ENCODE data around the gene MYRIP. TPM values are rescaled to one million over a fixed set of nuclear protein-coding genes. Genes with fewer than 3 reads are reported as not detected.

The MYRIP gene
- total and polyA plus RNA-seq, 7 experiments from 2014 or later, result not detected

DNA sequence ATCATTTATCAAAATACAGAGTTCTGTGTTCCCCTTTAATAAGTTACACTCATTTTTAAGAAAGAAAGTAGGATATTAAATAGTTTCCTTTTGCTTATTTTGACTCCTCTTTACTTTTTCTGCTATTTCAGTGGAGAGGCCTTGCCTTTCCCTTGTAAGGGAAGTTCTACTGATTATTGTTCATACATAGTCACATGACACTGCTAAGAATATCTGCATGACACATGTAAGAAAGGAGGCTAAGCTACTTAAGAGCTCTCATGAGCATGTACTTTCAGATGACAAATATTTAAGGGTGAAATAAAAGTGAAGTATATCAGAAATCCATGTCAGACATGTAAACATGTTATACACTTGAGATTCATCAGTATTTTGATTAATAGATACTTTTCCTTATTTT is 39.0 kb downstream of the MYRIP start:
- Histone ChIP-seq H3K27me3 (ENCODE audit: control insufficient read depth in 2 of 2, insufficient read depth in 2 of 2, low read length in 2 of 2) (no peaks in the 10 kb centered on the region), H3K9me3 (ENCODE audit: control insufficient read depth in 2 of 3, low read length in 3 of 3) (no peaks in the 10 kb centered on the region), H3K4me3 (ENCODE audit: low read length) (no peak overlapping the region), H3K36me3 (ENCODE audit: control insufficient read depth in 2 of 3, insufficient read depth in 3 of 3, low read length in 3 of 3) (no peaks in the 10 kb centered on the region), H3K27ac (ENCODE audit: low read depth, low read length) (no peak overlapping the region), H3K4me1 (ENCODE audit: control insufficient read depth in 2 of 2, insufficient read depth in 2 of 2, low read length in 2 of 2) (no peaks in the 10 kb centered on the region)
- H3K36me3 Mint-ChIP-seq, result no peaks in the 10 kb centered on the region
- H3K9me3 Mint-ChIP-seq, result peaks cover 0 to 7% (median 0%) of the 10 kb centered on the region in 11 donors
- ChIA-PET CTCF (no interaction called here), POLR2A (no interaction called here)
- no peak for ATAC-seq
- no peak overlapping the region for H3K4me3 Mint-ChIP-seq
- H3K27ac Mint-ChIP-seq, result no peak overlapping the region
- DNase-seq, result no peak
- no peaks in the 10 kb centered on the region for H3K4me1 Mint-ChIP-seq
- intact Hi-C loops (cut with micrococcal nuclease), result no loop called here
- H3K27me3 Mint-ChIP-seq, result peaks cover 0 to 26% (median 8%) of the 10 kb centered on the region in 5 donors

DNA sequence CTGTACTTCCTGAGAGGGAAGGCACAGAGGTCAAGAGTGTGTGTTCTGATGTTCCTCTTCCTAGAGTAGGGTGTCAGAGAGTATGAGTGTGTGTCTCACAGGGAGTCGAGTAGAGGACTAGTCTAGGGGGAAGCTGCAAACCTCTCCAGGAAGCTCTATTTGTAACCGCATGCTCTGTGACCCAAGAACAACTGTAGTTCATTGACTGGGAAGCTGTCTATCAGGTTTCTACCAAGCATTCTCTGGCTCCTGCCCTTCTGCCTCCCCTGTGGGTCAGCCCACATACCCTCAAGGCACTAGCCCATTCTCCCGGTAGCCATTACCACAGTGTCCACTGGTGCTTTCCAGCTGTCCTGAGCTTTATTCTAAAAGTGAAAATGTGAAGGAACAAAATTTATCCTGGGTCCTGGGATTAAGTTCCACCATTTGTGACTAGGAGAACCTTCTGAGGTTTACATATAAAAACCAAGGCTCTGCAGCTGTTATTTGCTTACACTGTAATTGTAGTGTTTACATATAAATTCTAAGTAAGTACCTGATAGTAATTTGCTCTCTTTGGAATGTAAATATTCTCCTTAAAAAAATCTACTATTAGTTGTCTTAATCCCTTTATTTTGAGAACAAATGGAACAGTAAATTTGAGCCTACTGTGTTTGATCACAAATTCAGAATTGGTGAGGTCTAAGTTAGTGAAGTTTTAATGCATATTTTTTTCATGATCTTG is 40.7 kb downstream of the MYRIP start:
- peaks cover 0 to 4% (median 0%) of the 10 kb centered on the region in 5 donors for H3K36me3 Mint-ChIP-seq
- Histone ChIP-seq H3K9me3 (ENCODE audit: control insufficient read depth in 2 of 3, low read length in 3 of 3) (no peaks in the 10 kb centered on the region), H3K4me3 (ENCODE audit: low read length) (no peak overlapping the region), H3K4me1 (ENCODE audit: control insufficient read depth in 2 of 2, insufficient read depth in 2 of 2, low read length in 2 of 2) (no peaks in the 10 kb centered on the region), H3K27ac (ENCODE audit: low read depth, low read length) (no peak overlapping the region), H3K36me3 (ENCODE audit: control insufficient read depth in 2 of 3, insufficient read depth in 3 of 3, low read length in 3 of 3) (no peaks in the 10 kb centered on the region), H3K27me3 (ENCODE audit: control insufficient read depth in 2 of 2, insufficient read depth in 2 of 2, low read length in 2 of 2) (no peaks in the 10 kb centered on the region)
- intact Hi-C loops (cut with micrococcal nuclease), result no loop called here
- H3K27ac Mint-ChIP-seq, result no peak overlapping the region
- H3K4me1 Mint-ChIP-seq, result no peaks in the 10 kb centered on the region
- H3K27me3 Mint-ChIP-seq, result peaks cover 0 to 37% (median 19%) of the 10 kb centered on the region in 5 donors
- no peak for DNase-seq
- H3K9me3 Mint-ChIP-seq, result peaks cover 0 to 9% (median 2%) of the 10 kb centered on the region in 11 donors
- no peak overlapping the region for H3K4me3 Mint-ChIP-seq
- ChIA-PET POLR2A (no interaction called here), CTCF (no interaction called here)
- peak; percentile 38 for ATAC-seq

DNA sequence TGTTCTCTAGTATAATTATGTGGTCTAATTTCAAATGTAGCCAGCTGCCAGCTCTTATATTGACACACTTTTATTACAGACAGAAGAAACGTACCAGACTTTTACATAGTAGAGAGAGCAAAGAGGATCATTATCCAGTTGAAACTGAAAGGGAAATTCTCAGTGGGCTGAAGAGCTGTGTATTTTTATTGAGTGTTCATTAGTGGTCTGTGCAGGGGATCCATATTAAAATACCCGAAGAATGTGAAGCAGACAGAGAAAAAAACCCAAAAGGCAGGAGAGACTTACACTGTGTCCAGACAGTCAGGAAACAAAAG is 41.3 kb downstream of the MYRIP start:
- Mint-ChIP-seq H3K9me3 (peaks cover 0 to 10% (median 2%) of the 10 kb centered on the region in 11 donors), H3K36me3 (peaks cover 0 to 4% (median 0%) of the 10 kb centered on the region in 5 donors), H3K27me3 (peaks cover 0 to 37% (median 20%) of the 10 kb centered on the region in 5 donors), H3K4me1 (no peaks in the 10 kb centered on the region), H3K27ac (no peak overlapping the region), H3K4me3 (no peak overlapping the region)
- CTCF ChIA-PET, result no interaction called here
- H3K36me3 ChIP-seq (ENCODE audit: control insufficient read depth in 2 of 3, insufficient read depth in 3 of 3, low read length in 3 of 3), result no peaks in the 10 kb centered on the region
- H3K27me3 ChIP-seq (ENCODE audit: control insufficient read depth in 2 of 2, insufficient read depth in 2 of 2, low read length in 2 of 2), result no peaks in the 10 kb centered on the region
- no peak for ATAC-seq
- H3K9me3 ChIP-seq (ENCODE audit: control insufficient read depth in 2 of 3, low read length in 3 of 3), result no peaks in the 10 kb centered on the region
- intact Hi-C loops (cut with micrococcal nuclease), result no loop called here
- no peak for DNase-seq
- POLR2A ChIA-PET, result no interaction called here
- H3K4me3 ChIP-seq (ENCODE audit: low read length), result no peak overlapping the region
- H3K4me1 ChIP-seq (ENCODE audit: control insufficient read depth in 2 of 2, insufficient read depth in 2 of 2, low read length in 2 of 2), result no peaks in the 10 kb centered on the region
- H3K27ac ChIP-seq (ENCODE audit: low read depth, low read length), result no peak overlapping the region

DNA sequence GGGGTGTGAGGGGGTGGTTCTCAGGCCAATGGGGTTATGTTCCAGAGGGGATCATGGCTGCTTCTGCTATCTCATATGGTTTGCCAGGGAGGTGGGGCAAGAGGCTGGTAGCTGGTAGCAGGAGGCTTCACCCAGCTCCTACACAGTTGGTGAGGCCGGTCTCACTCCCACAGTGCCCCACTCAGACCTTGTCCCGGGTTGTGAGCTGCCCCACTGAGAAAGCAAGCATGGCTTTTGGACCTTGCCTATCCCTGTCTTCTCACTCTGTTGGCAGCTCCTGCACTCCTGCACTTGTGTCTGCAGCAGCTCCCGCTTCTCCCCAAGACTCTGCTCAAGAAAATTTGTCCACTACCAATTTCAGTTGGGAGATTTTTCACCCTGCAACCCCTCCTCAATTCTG is 46.1 kb downstream of the MYRIP start:
- intact Hi-C loops (cut with micrococcal nuclease), result no loop called here
- no peaks in the 10 kb centered on the region for H3K4me1 ChIP-seq (ENCODE audit: control insufficient read depth in 2 of 2, insufficient read depth in 2 of 2, low read length in 2 of 2)
- no peak overlapping the region for H3K4me3 ChIP-seq (ENCODE audit: low read length)
- H3K27me3 Mint-ChIP-seq, result peaks cover 0 to 49% (median 24%) of the 10 kb centered on the region in 5 donors
- no peaks in the 10 kb centered on the region for H3K4me1 Mint-ChIP-seq
- POLR2A ChIA-PET, result no interaction called here
- no peak overlapping the region for H3K27ac Mint-ChIP-seq
- ATAC-seq, result no peak
- H3K27ac ChIP-seq (ENCODE audit: low read depth, low read length), result no peak overlapping the region
- H3K36me3 Mint-ChIP-seq, result peaks cover 0 to 9% (median 0%) of the 10 kb centered on the region in 5 donors
- H3K9me3 Mint-ChIP-seq, result peaks cover 2 to 30% (median 11%) of the 10 kb centered on the region in 11 donors
- no peaks in the 10 kb centered on the region for H3K36me3 ChIP-seq (ENCODE audit: control insufficient read depth in 2 of 3, insufficient read depth in 3 of 3, low read length in 3 of 3)
- no peak for DNase-seq
- peaks cover 0 to 8% (median 0%) of the 10 kb centered on the region in 3 experiments for H3K9me3 ChIP-seq (ENCODE audit: control insufficient read depth in 2 of 3, low read length in 3 of 3)
- no peak overlapping the region for H3K4me3 Mint-ChIP-seq
- CTCF ChIA-PET, result no interaction called here
- peaks cover 0 to 3% of the 10 kb centered on the region in 2 donors for H3K27me3 ChIP-seq (ENCODE audit: control insufficient read depth in 2 of 2, insufficient read depth in 2 of 2, low read length in 2 of 2)

DNA sequence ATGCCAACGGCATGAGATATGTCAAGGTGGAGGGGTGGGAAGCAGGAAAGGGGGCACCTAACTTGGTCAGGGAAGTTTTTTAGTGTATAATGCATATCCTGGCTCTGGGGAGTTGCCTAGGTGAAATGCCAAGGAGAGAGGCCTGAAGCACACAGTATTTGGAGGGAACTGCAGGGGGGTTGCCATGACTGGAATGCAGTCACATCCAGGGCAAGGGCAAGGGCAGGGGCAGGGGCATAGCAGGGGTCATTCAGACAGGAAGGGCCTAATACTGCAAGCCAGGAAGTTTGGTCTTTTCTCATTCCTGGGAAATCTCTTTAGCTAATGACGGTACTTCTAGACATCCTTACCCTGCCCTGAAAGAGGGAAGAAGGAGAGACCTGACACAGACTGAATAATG is 60.5 kb downstream of the MYRIP start:
- no peak overlapping the region for H3K4me3 Mint-ChIP-seq
- ATAC-seq (no peak), DNase-seq (no peak)
- ChIA-PET CTCF (interaction anchor here (0.7 kb wide), 1 partner anchor 98 kb away, joined by 5 read pairs; no protein-coding TSS in a partner anchor), POLR2A (no interaction called here)
- H3K4me1 ChIP-seq (ENCODE audit: control insufficient read depth in 2 of 2, insufficient read depth in 2 of 2, low read length in 2 of 2), result no peaks in the 10 kb centered on the region
- no peaks in the 10 kb centered on the region for H3K4me1 Mint-ChIP-seq
- no peaks in the 10 kb centered on the region for H3K9me3 ChIP-seq (ENCODE audit: control insufficient read depth in 2 of 3, low read length in 3 of 3)
- intact Hi-C loops (cut with micrococcal nuclease), result no loop called here
- H3K27me3 ChIP-seq (ENCODE audit: control insufficient read depth in 2 of 2, insufficient read depth in 2 of 2, low read length in 2 of 2), result no peaks in the 10 kb centered on the region
- no peaks in the 10 kb centered on the region for H3K36me3 Mint-ChIP-seq
- no peaks in the 10 kb centered on the region for H3K27me3 Mint-ChIP-seq
- H3K36me3 ChIP-seq (ENCODE audit: control insufficient read depth in 2 of 3, insufficient read depth in 3 of 3, low read length in 3 of 3), result no peaks in the 10 kb centered on the region
- no peak overlapping the region for H3K27ac ChIP-seq (ENCODE audit: low read depth, low read length)
- peaks cover 0 to 14% (median 3%) of the 10 kb centered on the region in 11 donors for H3K9me3 Mint-ChIP-seq
- H3K27ac Mint-ChIP-seq, result no peak overlapping the region
- H3K4me3 ChIP-seq (ENCODE audit: low read length), result no peak overlapping the region

DNA sequence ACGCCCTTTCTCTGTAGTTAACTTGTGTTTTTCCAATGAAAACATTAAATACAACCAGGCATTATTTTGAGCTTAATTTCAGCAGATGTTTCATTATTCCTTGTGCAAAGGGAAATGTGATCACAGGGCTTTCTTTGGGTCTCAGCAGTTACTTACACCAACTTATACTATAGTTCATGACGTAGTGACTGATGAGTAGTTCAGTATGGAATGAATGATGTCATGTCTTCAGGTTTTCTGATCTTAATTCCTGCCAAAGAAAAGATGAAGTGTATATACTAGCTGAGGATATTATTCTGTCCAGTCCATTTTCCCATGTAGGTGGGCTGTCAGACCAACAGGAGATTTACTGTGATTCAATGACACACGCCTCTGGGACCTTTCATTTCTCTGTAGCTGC is 61.3 kb downstream of the MYRIP start:
- POLR2A ChIA-PET, result no interaction called here

DNA sequence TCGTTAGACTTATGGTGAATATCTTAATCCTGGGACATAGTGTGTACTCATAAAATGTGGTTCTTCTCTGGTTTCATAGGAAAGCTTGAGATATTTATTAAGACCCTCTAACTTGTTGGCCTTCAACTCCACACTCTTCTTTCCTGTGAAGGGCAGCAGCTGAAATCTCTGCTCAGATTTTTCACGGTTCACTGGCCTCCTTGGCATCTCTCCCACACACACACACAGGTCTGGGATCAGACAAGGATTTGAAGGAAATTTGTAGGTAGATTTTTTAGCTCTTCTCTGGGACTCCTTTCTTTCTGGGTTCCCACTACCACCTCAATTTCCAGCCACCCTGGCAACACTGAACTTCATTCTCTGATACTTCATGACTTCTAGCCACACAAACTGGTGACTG is 70.2 kb downstream of the MYRIP start:
- peaks cover 5 to 29% (median 9%) of the 10 kb centered on the region in 11 donors for H3K9me3 Mint-ChIP-seq
- no peaks in the 10 kb centered on the region for H3K4me1 Mint-ChIP-seq
- no peaks in the 10 kb centered on the region for H3K4me1 ChIP-seq (ENCODE audit: control insufficient read depth in 2 of 2, insufficient read depth in 2 of 2, low read length in 2 of 2)
- DNase-seq (no peak), ATAC-seq (no peak)
- no peaks in the 10 kb centered on the region for H3K9me3 ChIP-seq (ENCODE audit: control insufficient read depth in 2 of 3, low read length in 3 of 3)
- intact Hi-C loops (cut with micrococcal nuclease), result no loop called here
- H3K27me3 ChIP-seq (ENCODE audit: control insufficient read depth in 2 of 2, insufficient read depth in 2 of 2, low read length in 2 of 2), result no peaks in the 10 kb centered on the region
- no peak overlapping the region for H3K27ac ChIP-seq (ENCODE audit: low read depth, low read length)
- peaks cover 0 to 19% (median 7%) of the 10 kb centered on the region in 5 donors for H3K27me3 Mint-ChIP-seq
- CTCF ChIA-PET, result interaction anchor here (0.6 kb wide), 1 partner anchor 500 kb away, joined by 4 read pairs; no protein-coding TSS in a partner anchor
- no peak overlapping the region for H3K27ac Mint-ChIP-seq
- POLR2A ChIA-PET, result no interaction called here
- H3K4me3 Mint-ChIP-seq, result no peak overlapping the region
- no peaks in the 10 kb centered on the region for H3K36me3 ChIP-seq (ENCODE audit: control insufficient read depth in 2 of 3, insufficient read depth in 3 of 3, low read length in 3 of 3)
- peaks cover 0 to 3% (median 0%) of the 10 kb centered on the region in 5 donors for H3K36me3 Mint-ChIP-seq
- no peak overlapping the region for H3K4me3 ChIP-seq (ENCODE audit: low read length)

More for the DNA sequence above, 61.3 kb downstream of the MYRIP start:
- no peak overlapping the region for H3K27ac Mint-ChIP-seq
- H3K27ac ChIP-seq (ENCODE audit: low read depth, low read length), result no peak overlapping the region
- H3K4me1 Mint-ChIP-seq, result no peaks in the 10 kb centered on the region
- no peaks in the 10 kb centered on the region for H3K4me1 ChIP-seq (ENCODE audit: control insufficient read depth in 2 of 2, insufficient read depth in 2 of 2, low read length in 2 of 2)
- ATAC-seq (no peak), DNase-seq (no peak)
- H3K9me3 ChIP-seq (ENCODE audit: control insufficient read depth in 2 of 3, low read length in 3 of 3), result no peaks in the 10 kb centered on the region
- H3K4me3 Mint-ChIP-seq, result no peak overlapping the region
- H3K27me3 Mint-ChIP-seq, result no peaks in the 10 kb centered on the region
- H3K36me3 Mint-ChIP-seq, result no peaks in the 10 kb centered on the region
- no peak overlapping the region for H3K4me3 ChIP-seq (ENCODE audit: low read length)
- intact Hi-C loops (cut with micrococcal nuclease), result no loop called here
- CTCF ChIA-PET, result no interaction called here
- no peaks in the 10 kb centered on the region for H3K36me3 ChIP-seq (ENCODE audit: control insufficient read depth in 2 of 3, insufficient read depth in 3 of 3, low read length in 3 of 3)
- H3K27me3 ChIP-seq (ENCODE audit: control insufficient read depth in 2 of 2, insufficient read depth in 2 of 2, low read length in 2 of 2), result no peaks in the 10 kb centered on the region
- peaks cover 0 to 17% (median 3%) of the 10 kb centered on the region in 11 donors for H3K9me3 Mint-ChIP-seq
